ENCODE data around the gene KRTCAP2.
"Not testable (repeated sequence)": the region's sequence is repeated elsewhere in the genome, so short reads cannot be mapped to it uniquely, and the experiment has no call there.

The KRTCAP2 gene

GRCh38 chr1:155168456-155169210 lies 4.5 kb downstream of the KRTCAP2 start:
- Histone ChIP-seq H3K4me3 (no peak overlapping the region), H3K9ac (ENCODE audit: insufficient read length) (no peak overlapping the region), H3K27ac (no peak overlapping the region), H3K36me3 (ENCODE audit: insufficient read depth, low read length) (peaks cover 6% of the 10 kb centered on the region), H3K9me3 (ENCODE audit: low read depth, low read length) (no peaks in the 10 kb centered on the region)
- TF ChIP-seq FOXP2 (optimal IDR thresholded peaks at IDR 0.05; ENCODE audit: control extremely low read depth, extremely low read length, insufficient read depth) (no peak), POLR2AphosphoS5 (IDR thresholded peaks at IDR 0.05; ENCODE audit: borderline replicate concordance, low read depth, low read length) (no peak), EZH2 (IDR thresholded peaks at IDR 0.05) (no peak)
- no peak for DNase-seq (ENCODE audit: low read depth, low spot score)

GRCh38 chr1:155168105-155168445 lies 5.0 kb downstream of the KRTCAP2 start:
- H3K27ac ChIP-seq; H3K4me3 ChIP-seq; H3K9ac ChIP-seq (ENCODE audit: insufficient read length); H3K9me3 ChIP-seq (ENCODE audit: low read depth, low read length); DNase-seq (ENCODE audit: low read depth, low spot score); H3K36me3 ChIP-seq (ENCODE audit: insufficient read depth, low read length): not testable (repeated sequence)
- TF ChIP-seq POLR2AphosphoS5 (IDR thresholded peaks at IDR 0.05; ENCODE audit: borderline replicate concordance, low read depth, low read length), result 0 out of 2 replicates have a peak, but pooled peaks have one; percentile 8

GRCh38 chr1:155167166-155168104 lies 5.7 kb downstream of the KRTCAP2 start:
- TF ChIP-seq POLR2AphosphoS5 (IDR thresholded peaks at IDR 0.05; ENCODE audit: borderline replicate concordance, low read depth, low read length) (peak; percentile 33; the same call in 1 of the 2 replicates), FOXP2 (optimal IDR thresholded peaks at IDR 0.05; ENCODE audit: control extremely low read depth, extremely low read length, insufficient read depth) (no peak)
- H3K27ac ChIP-seq, result no peak overlapping the region

GRCh38 chr1:155166471-155167165 lies 6.5 kb downstream of the KRTCAP2 start:
- Histone ChIP-seq H3K9me3 (ENCODE audit: low read depth, low read length) (no peaks in the 10 kb centered on the region), H3K36me3 (ENCODE audit: insufficient read depth, low read length) (peaks cover 6% of the 10 kb centered on the region), H3K4me3 (no peak overlapping the region), H3K9ac (ENCODE audit: insufficient read length) (no peak overlapping the region), H3K27ac (no peak overlapping the region)
- no peak for TF ChIP-seq POLR2AphosphoS5 (IDR thresholded peaks at IDR 0.05; ENCODE audit: borderline replicate concordance, low read depth, low read length)
- no peak for TF ChIP-seq FOXP2 (optimal IDR thresholded peaks at IDR 0.05; ENCODE audit: control extremely low read depth, extremely low read length, insufficient read depth)
- DNase-seq (ENCODE audit: low read depth, low spot score), result no peak

More at GRCh38 chr1:155167166-155168104, 5.7 kb downstream of the KRTCAP2 start:
- Histone ChIP-seq H3K4me3 (peak overlapping the region; percentile 67), H3K9me3 (ENCODE audit: low read depth, low read length) (no peaks in the 10 kb centered on the region), H3K36me3 (ENCODE audit: insufficient read depth, low read length) (peaks cover 6% of the 10 kb centered on the region), H3K9ac (ENCODE audit: insufficient read length) (no peak overlapping the region)
- peak; percentile 50 for DNase-seq (ENCODE audit: low read depth, low spot score)

- TF ChIP-seq POLR2AphosphoS5 (IDR thresholded peaks at IDR 0.05; ENCODE audit: borderline replicate concordance, low read depth, low read length) (no peak), EZH2 (IDR thresholded peaks at IDR 0.05) (no peak), FOXP2 (optimal IDR thresholded peaks at IDR 0.05; ENCODE audit: control extremely low read depth, extremely low read length, insufficient read depth) (no peak)
- Histone ChIP-seq H3K27ac (no peak overlapping the region), H3K36me3 (ENCODE audit: insufficient read depth, low read length) (peaks cover 6% of the 10 kb centered on the region), H3K4me3 (no peak overlapping the region), H3K9ac (ENCODE audit: insufficient read length) (no peak overlapping the region), H3K9me3 (ENCODE audit: low read depth, low read length) (no peaks in the 10 kb centered on the region)
- DNase-seq (ENCODE audit: low read depth, low spot score), result no peak
These were observed 7.0 kb downstream of the KRTCAP2 start for GRCh38 chr1:155166051-155166470.

- not testable (repeated sequence) for DNase-seq (ENCODE audit: low read depth, low spot score); H3K36me3 ChIP-seq (ENCODE audit: insufficient read depth, low read length); H3K27ac ChIP-seq; H3K4me3 ChIP-seq; H3K9me3 ChIP-seq (ENCODE audit: low read depth, low read length); H3K9ac ChIP-seq (ENCODE audit: insufficient read length)
These were observed 8.5 kb downstream of the KRTCAP2 start for GRCh38 chr1:155164625-155165024.

- not testable (repeated sequence) for H3K36me3 ChIP-seq (ENCODE audit: insufficient read depth, low read length); H3K9ac ChIP-seq (ENCODE audit: insufficient read length); H3K4me3 ChIP-seq; DNase-seq (ENCODE audit: low read depth, low spot score); H3K27ac ChIP-seq; H3K9me3 ChIP-seq (ENCODE audit: low read depth, low read length)
These were observed 9.3 kb downstream of the KRTCAP2 start for GRCh38 chr1:155163785-155164184.

GRCh38 chr1:155162631-155163030 lies 10.5 kb downstream of the KRTCAP2 start:
- H3K9me3 ChIP-seq (ENCODE audit: low read depth, low read length); H3K27ac ChIP-seq; DNase-seq (ENCODE audit: low read depth, low spot score); H3K4me3 ChIP-seq; H3K9ac ChIP-seq (ENCODE audit: insufficient read length); H3K36me3 ChIP-seq (ENCODE audit: insufficient read depth, low read length): not testable (repeated sequence)
